Measurements from ENCODE around the gene KRTAP6-3. TPM values are rescaled to one million over a fixed set of nuclear protein-coding genes. Genes with fewer than 3 reads are reported as not detected.

Gene KRTAP6-3
- total RNA-seq, 1 experiment from 2014 or later = not detected

GRCh38 chr21:30598802-30599201 lies 6.6 kb downstream of the KRTAP6-3 start, which contains the start of gene KRTAP6-2:
KRTAP6-2 (minus strand) TSS chr21:30598902; CDS start chr21:30598874, 28 bp downstream.
- Mint-ChIP-seq H3K36me3 (no peaks in the 10 kb centered on the region), H3K9me3 (no peaks in the 10 kb centered on the region), H3K4me1 (no peaks in the 10 kb centered on the region), H3K4me3 (no peak within 1 kb of the TSS), H3K27ac (no peak within 1 kb of the TSS), H3K27me3 (ENCODE audit: low read depth) (no peaks in the 10 kb centered on the region)
- ChIA-PET CTCF (no interaction called here), POLR2A (no interaction called here)
- ATAC-seq = no peak
- DNase-seq (ENCODE audit: low spot score) = no peak
- no peak for TF ChIP-seq MYBL2 (CRISPR knock-in tag; IDR thresholded peaks at IDR 0.05)
- TF ChIP-seq FOXP4 (CRISPR knock-in tag; IDR thresholded peaks at IDR 0.05) = no peak
- no peak for TF ChIP-seq EMX1 (CRISPR knock-in tag; IDR thresholded peaks at IDR 0.05)
- TF ChIP-seq CREM (CRISPR knock-in tag; IDR thresholded peaks at IDR 0.05) = no peak
- no peak for TF ChIP-seq NR3C1 (CRISPR knock-in tag; conservative IDR thresholded peaks at IDR 0.05; ENCODE audit: low read depth)
- no peak for TF ChIP-seq GTF2I (CRISPR knock-in tag; conservative IDR thresholded peaks at IDR 0.05)
- TF ChIP-seq ESRRA (CRISPR knock-in tag; IDR thresholded peaks at IDR 0.05; ENCODE audit: borderline replicate concordance) = no peak
- TF ChIP-seq ZNF219 (CRISPR knock-in tag; IDR thresholded peaks at IDR 0.05; ENCODE audit: borderline replicate concordance) = no peak
- TF ChIP-seq ZNF416 (CRISPR knock-in tag; IDR thresholded peaks at IDR 0.05) = no peak
- TF ChIP-seq ATF3 (CRISPR knock-in tag; conservative IDR thresholded peaks at IDR 0.05) = no peak
- no peak for TF ChIP-seq AR (CRISPR knock-in tag; IDR thresholded peaks at IDR 0.05)
- TF ChIP-seq HMGXB4 (CRISPR knock-in tag; IDR thresholded peaks at IDR 0.05) = no peak
- TF ChIP-seq E2F4 (CRISPR knock-in tag; IDR thresholded peaks at IDR 0.05; ENCODE audit: borderline replicate concordance, low read depth) = no peak
- TF ChIP-seq ATF2 (CRISPR knock-in tag; IDR thresholded peaks at IDR 0.05; ENCODE audit: borderline replicate concordance, low read depth) = no peak
- TF ChIP-seq CDX4 (CRISPR knock-in tag; IDR thresholded peaks at IDR 0.05; ENCODE audit: borderline replicate concordance) = no peak

GRCh38 chr21:30600787-30601186 lies 8.5 kb downstream of the KRTAP6-3 start, which contains the start of gene KRTAP22-1:
KRTAP22-1 (plus strand) TSS chr21:30601087.
- H3K27ac Mint-ChIP-seq = no peak within 1 kb of the TSS
- POLR2A ChIA-PET = no interaction called here
- no peaks in the 10 kb centered on the region for H3K27me3 Mint-ChIP-seq (ENCODE audit: low read depth)
- H3K9me3 Mint-ChIP-seq = no peaks in the 10 kb centered on the region
- H3K36me3 Mint-ChIP-seq = no peaks in the 10 kb centered on the region
- no peak for DNase-seq (ENCODE audit: low spot score)
- H3K4me3 Mint-ChIP-seq = no peak within 1 kb of the TSS
- H3K4me1 Mint-ChIP-seq = no peaks in the 10 kb centered on the region
- CTCF ChIA-PET = no interaction called here
- ATAC-seq = no peak
- TF ChIP-seq GABPB1 (CRISPR knock-in tag; IDR thresholded peaks at IDR 0.05) (no peak), ESRRA (CRISPR knock-in tag; IDR thresholded peaks at IDR 0.05; ENCODE audit: borderline replicate concordance) (no peak), GRHL2 (CRISPR knock-in tag; IDR thresholded peaks at IDR 0.05; ENCODE audit: insufficient replicate concordance, severe bottlenecking) (no peak), NFYB (CRISPR knock-in tag; conservative IDR thresholded peaks at IDR 0.05; ENCODE audit: low read depth) (no peak), STAT6 (CRISPR knock-in tag; conservative IDR thresholded peaks at IDR 0.05; ENCODE audit: low read depth) (no peak), KAT7 (CRISPR knock-in tag; IDR thresholded peaks at IDR 0.05; ENCODE audit: borderline replicate concordance) (no peak), TEAD4 (CRISPR knock-in tag; IDR thresholded peaks at IDR 0.05) (no peak), TEAD1 (CRISPR knock-in tag; IDR thresholded peaks at IDR 0.05) (no peak), RORB (CRISPR knock-in tag; IDR thresholded peaks at IDR 0.05) (no peak), CREM (CRISPR knock-in tag; IDR thresholded peaks at IDR 0.05) (no peak)

All from WTC11 (cell line).